Measurements from ENCODE around the gene WNK1. TPM values are rescaled to one million over a fixed set of nuclear protein-coding genes. Genes with fewer than 3 reads are reported as not detected.

WNK1 gene
- total and polyA plus RNA-seq, 2 of the 8 experiments (the other 6 are each of a cell fraction or from before 2014, with no cell fraction given) = 88.2 to 157 TPM

DNA sequence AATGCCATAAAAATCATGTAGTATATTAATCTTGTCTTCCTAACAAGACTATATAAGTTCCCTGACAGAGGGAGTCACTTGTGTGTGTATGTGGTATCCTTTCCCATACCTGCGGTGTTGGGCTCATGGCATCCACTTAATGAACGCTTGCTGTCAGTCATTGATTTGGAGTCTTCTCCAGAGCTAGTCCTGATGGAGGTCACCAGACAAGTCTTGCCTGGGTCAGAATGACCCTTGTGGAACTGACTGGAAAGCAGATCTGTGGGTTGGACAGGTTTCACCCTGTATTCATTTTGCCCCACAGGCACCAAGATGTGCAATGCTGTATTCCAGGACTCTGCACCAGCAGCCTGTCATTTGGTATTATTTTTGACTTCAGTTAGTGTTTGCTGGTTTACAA lies 27.3 kb upstream of the WNK1 start:
- Histone ChIP-seq H3K23ac (ENCODE audit: insufficient read length) (no peak overlapping the region), H2AK5ac (ENCODE audit: low read depth, low read length) (no peak overlapping the region), H3K79me2 (ENCODE audit: control insufficient read depth in 1 of 2, insufficient read depth in 2 of 2, low read length in 2 of 2) (no peaks in the 10 kb centered on the region), H2BK20ac (ENCODE audit: low read length) (no peak overlapping the region), H3K4me2 (ENCODE audit: insufficient read depth in 1 of 2, low read depth in 2 of 2, low read length in 2 of 2) (no peak overlapping the region), H3K23me2 (ENCODE audit: low read depth, low read length) (no peaks in the 10 kb centered on the region; the same call in 1 of the 2 replicates), H3K4me1 (replicated peaks in 1 of 4; ENCODE audit: control insufficient read depth in 3 of 4, insufficient read depth in 4 of 4, low read length in 3 of 4) (peaks cover 0 to 3% (median 0%) of the 10 kb centered on the region in 4 experiments; a peak in 3 of 7 replicates), H3K9me3 (ENCODE audit: insufficient read depth in 2 of 2, low read depth in 1 of 2, low read length in 1 of 2) (no peaks in the 10 kb centered on the region), H3K56ac (replicated peaks; ENCODE audit: insufficient read length, low read depth, low read length) (no peak overlapping the region), H3K4ac (replicated peaks; ENCODE audit: insufficient read length, low read depth, low read length) (no peak overlapping the region), H2BK15ac (ENCODE audit: low read length) (no peak overlapping the region), H3K27ac (ENCODE audit: low read depth, low read length) (no peak overlapping the region), H4K8ac (ENCODE audit: extremely low read depth, insufficient read depth, low read length) (no peak overlapping the region), H3K79me1 (ENCODE audit: low read depth, low read length) (no peaks in the 10 kb centered on the region), H3K4me3 (ENCODE audit: extremely low read depth in 1 of 4, insufficient read depth in 2 of 4, low read depth in 3 of 4, low read length in 4 of 4) (no peak overlapping the region), H2AFZ (ENCODE audit: low read length) (no peak overlapping the region), H4K20me1 (replicated peaks in 1 of 2; ENCODE audit: control insufficient read depth in 1 of 2, insufficient read depth in 2 of 2, low read length in 2 of 2) (no peaks in the 10 kb centered on the region), H2BK12ac (ENCODE audit: low read depth, low read length) (no peak overlapping the region), H2BK120ac (replicated peaks; ENCODE audit: low read depth, low read length) (no peak overlapping the region), H3K27me3 (replicated peaks in 1 of 4; ENCODE audit: control insufficient read depth in 3 of 4, extremely low read depth in 1 of 4, insufficient read depth in 3 of 4, low read length in 3 of 4) (no peaks in the 10 kb centered on the region), H3K14ac (ENCODE audit: insufficient read length) (no peak overlapping the region), H4K91ac (replicated peaks; ENCODE audit: insufficient read length, low read length) (no peak overlapping the region), H2BK5ac (ENCODE audit: low read depth, low read length) (no peak overlapping the region), H3K18ac (ENCODE audit: extremely low read depth, low read length) (no peak overlapping the region), H3K36me3 (ENCODE audit: control insufficient read depth in 2 of 4, insufficient read depth in 4 of 4, low read length in 3 of 4) (no peaks in the 10 kb centered on the region), H4K5ac (ENCODE audit: insufficient read length, low read depth, low read length) (no peak overlapping the region), H3K9ac (replicated peaks in 1 of 4; ENCODE audit: extremely low read depth in 1 of 4, low read depth in 3 of 4, low read length in 3 of 4) (no peak overlapping the region)
- DNase-seq (ENCODE audit: low read depth in 1 of 2, low spot score in 2 of 2) (no peak), FAIRE-seq (no peak)
- WGBS, 2 experiments (ENCODE audit: extremely low coverage in 1 of 2, insufficient coverage in 1 of 2, insufficient read length in 1 of 2, insufficient replicate concordance in 2 of 2, low coverage in 1 of 2, low lambda C conversion rate in 2 of 2, missing lambda C conversion rate in 1 of 2) = 97% methylated on average over 2 of the region's 2 CpGs; no CpG with 5 or more reads in 1 of the 2 experiments
- CTCF ChIA-PET (ENCODE audit: partially characterized antibody) = interaction anchor here (1.3 kb wide), 1 partner anchor 89 kb away, joined by 5 read pairs; no protein-coding TSS in a partner anchor
- POLR2A ChIA-PET (ENCODE audit: partially characterized antibody) = no interaction called here
- TF ChIP-seq RXRA (IDR thresholded peaks at IDR 0.05; ENCODE audit: insufficient read depth, low read depth, low read length) = no peak
- TF ChIP-seq TAF7 (optimal IDR thresholded peaks at IDR 0.05; ENCODE audit: borderline replicate concordance, low read depth, low read length) = no peak

Data from H1 (cell line).